ENCODE results near the gene GOLGA8N.
A peak's percentile ranks its signal among the peaks of the same experiment; 100 is the strongest.

The GOLGA8N gene

DNA sequence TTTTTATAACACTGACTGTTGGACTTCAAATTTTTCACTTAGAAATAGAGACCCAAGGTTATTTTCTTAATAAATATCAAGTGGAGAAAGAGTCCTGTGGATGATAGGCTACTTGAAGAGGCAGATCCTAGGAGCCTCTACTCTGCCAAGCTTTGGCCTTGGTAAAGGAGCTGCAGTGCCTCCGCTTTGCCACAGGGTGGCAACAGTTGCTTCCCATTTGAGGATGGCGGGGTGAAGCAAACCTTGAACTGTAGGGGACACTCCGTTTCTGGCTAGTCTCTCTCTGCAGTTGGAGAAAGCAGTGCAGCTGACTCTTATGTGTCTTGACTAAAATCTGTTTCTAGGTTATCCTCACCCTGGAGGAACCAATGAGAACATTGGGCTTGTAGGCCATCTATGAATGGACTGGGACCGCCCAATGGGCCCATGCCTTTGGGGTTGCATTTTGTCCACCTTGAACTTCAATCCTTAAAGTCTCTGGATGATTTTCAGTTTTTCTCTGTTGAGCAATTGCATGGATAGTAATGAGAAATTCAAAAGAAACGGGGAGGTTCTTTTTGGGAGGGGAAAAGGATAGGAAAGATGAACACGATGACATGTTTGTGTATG, 58.1 kb downstream of the GOLGA8N start:
- DNase-seq (ENCODE audit: low spot score), result peak; percentile 81

DNA sequence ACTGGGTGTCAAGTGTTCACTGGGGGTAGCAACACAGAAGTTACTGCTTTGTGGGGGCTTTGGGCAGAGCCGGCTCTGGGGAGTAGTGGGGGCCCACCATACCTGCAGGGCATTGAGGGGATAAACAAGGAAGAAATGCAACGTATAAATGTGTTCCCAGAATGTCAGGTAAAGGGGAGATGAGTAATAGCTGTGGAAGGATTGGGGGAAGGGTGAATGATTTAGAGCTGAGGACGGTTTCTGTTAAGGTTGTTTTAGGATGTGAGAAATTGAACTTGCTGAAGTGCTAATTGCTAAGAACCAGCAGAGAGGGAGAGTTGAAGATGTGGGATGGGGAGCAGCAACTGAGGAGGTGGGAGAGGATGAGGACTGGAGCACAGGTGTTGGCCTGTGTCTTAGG, 58.9 kb downstream of the GOLGA8N start:
- DNase-seq (ENCODE audit: low spot score), result no peak

DNA sequence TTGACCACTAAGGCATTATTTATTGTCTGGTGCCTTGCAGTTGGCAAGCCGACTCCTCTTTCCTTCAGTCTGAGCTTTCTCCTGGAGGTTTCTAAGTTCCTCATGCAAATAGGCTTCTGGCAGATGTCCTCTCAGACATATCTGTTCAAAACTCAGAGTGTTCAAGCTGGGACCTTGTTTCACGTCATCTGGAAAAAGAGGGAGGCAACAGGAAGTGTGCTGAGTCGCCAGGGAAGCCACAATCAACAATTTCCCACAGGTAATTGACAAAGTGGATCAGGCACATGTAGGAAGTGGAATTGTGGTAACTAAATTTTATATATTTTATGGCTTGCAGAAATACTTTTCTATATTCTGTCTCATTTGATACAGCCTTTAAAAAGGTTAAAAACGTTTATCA, 62.8 kb downstream of the GOLGA8N start:
- DNase-seq (ENCODE audit: low spot score), result no peak

DNA sequence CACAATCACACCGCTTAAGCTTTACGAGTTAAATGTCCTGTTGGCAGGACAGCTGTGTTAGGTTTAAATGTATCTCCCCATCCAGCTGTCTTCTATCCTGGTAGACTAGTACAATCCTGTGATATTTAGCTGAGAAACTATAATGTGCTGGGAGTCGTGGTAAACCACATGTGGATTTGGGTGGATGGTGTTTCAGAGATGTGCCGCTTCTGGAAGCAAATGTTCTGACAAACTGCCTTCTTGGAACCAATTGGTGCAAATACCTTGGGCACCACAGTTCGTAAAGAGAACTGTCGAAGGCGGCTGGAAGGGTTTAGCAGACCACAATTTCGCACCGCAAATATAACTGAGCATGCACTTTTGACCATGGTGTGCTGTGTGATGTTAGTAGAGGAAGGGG, 63.2 kb downstream of the GOLGA8N start:
- no peak for DNase-seq (ENCODE audit: low spot score)
